Endothelial cell of umbilical vein (primary cell): ENCODE results near the gene ZDHHC18. TPM values are rescaled to one million over a fixed set of nuclear protein-coding genes. Genes with fewer than 3 reads are reported as not detected.

Experiments used
- BruUV-seq: library from RNA; stranded (reverse); fragments of 400-500 nt; replicated peaks from 2 replicates; lab custom pipeline; 2021; lab: Mats Ljungman, UMichigan
- CTCF ChIA-PET: fragments of 300-600, 350-600 bp; sonication (Branson Sonifier 250); formaldehyde crosslinking; loops from one replicate; lab custom pipeline; 2021; ENCODE audit warnings: antibody characterized with exemption, inconsistent platforms; lab: Charles Lee
- POLR2A ChIA-PET: fragments of 300-600, 350-600 bp; sonication (Branson Sonifier 250); formaldehyde crosslinking; loops from one replicate; lab custom pipeline; 2021; ENCODE audit warnings: antibody characterized with exemption, inconsistent platforms; lab: Charles Lee
- DNase-seq: peaks from one replicate; pipeline ENCODE4 v3.0.0-alpha.2; 2011; ENCODE audit warnings: low read depth, low spot score
- FAIRE-seq: peaks from 2 replicates; lab custom pipeline; 2011; peaks lifted over from hg19 to GRCh38; lab: Jason Lieb, UNC
- H2AFZ ChIP-seq: 2 replicates; pipeline ENCODE4 v1.6.0; 2012; ENCODE audit warnings: low read depth, low read length, control low read depth, inconsistent platforms
- H3K27ac ChIP-seq: 2 replicates; pipeline ENCODE4 v1.5.1; 2011; ENCODE audit warnings: low read depth, mild to moderate bottlenecking, control low read depth, low read length, moderate library complexity; ENCODE audit not compliant: insufficient read depth
- H3K27me3 ChIP-seq, 2 experiments: 2 replicates each; pipeline versions ENCODE4 v1.6.0 to v1.6.1; 2011; ENCODE audit warnings: low read length in 2 of 2, mixed read lengths in 1 of 2; ENCODE audit not compliant: control insufficient read depth in 2 of 2, insufficient read depth in 2 of 2
- H3K36me3 ChIP-seq, 2 experiments: 2 replicates in 1 of 2; 3 replicates in 1 of 2; pipeline ENCODE4 v1.5.1; 2011; ENCODE audit warnings: low read length in 2 of 2, mild to moderate bottlenecking in 1 of 2, moderate library complexity in 1 of 2; ENCODE audit not compliant: control insufficient read depth in 2 of 2, insufficient read depth in 2 of 2; ENCODE audit errors: extremely low read depth in 1 of 2
- H3K4me1 ChIP-seq: 3 replicates; pipeline ENCODE4 v1.5.1; 2011; ENCODE audit warnings: mild to moderate bottlenecking, low read length; ENCODE audit not compliant: control insufficient read depth, insufficient read depth; ENCODE audit errors: extremely low read depth
- H3K4me2 ChIP-seq: 2 replicates; pipeline ENCODE4 v1.6.1; 2011; ENCODE audit warnings: low read length, control low read depth, mixed read lengths; ENCODE audit not compliant: insufficient read depth
- H3K4me3 ChIP-seq, 3 experiments: fragments of 200-600 bp in 1 of 3; sonication (generic), shearing (Covaris generic) in 1 of 3; replicated peaks in 1 of 3; 2 replicates each; pipeline ENCODE4 v1.5.1; 2011 to 2016; ENCODE audit warnings: control low read depth in 3 of 3, low read length in 3 of 3, mild to moderate bottlenecking in 2 of 3, inconsistent platforms in 1 of 3, low read depth in 1 of 3, moderate library complexity in 1 of 3; ENCODE audit not compliant: insufficient read depth in 1 of 3
- H3K79me2 ChIP-seq: 2 replicates; pipeline ENCODE4 v1.6.0; 2012; ENCODE audit warnings: low read length, inconsistent platforms; ENCODE audit not compliant: control insufficient read depth, insufficient read depth
- H3K9ac ChIP-seq: replicated peaks from 2 replicates; pipeline ENCODE3; 2011; ENCODE audit warnings: low read length, control low read depth; ENCODE audit not compliant: insufficient read depth; ENCODE audit errors: extremely low read depth
- H3K9me1 ChIP-seq: replicated peaks from 3 replicates; pipeline ENCODE4 v1.6.0; 2011; ENCODE audit warnings: mild to moderate bottlenecking, low read length; ENCODE audit not compliant: control insufficient read depth, insufficient read depth; ENCODE audit errors: extremely low read depth
- H3K9me3 ChIP-seq: replicated peaks from 2 replicates; pipeline ENCODE4 v1.5.1; 2012; ENCODE audit warnings: low read length, inconsistent platforms; ENCODE audit not compliant: control insufficient read depth, insufficient read depth
- H4K20me1 ChIP-seq: replicated peaks from 2 replicates; pipeline ENCODE3; 2011; ENCODE audit warnings: mild to moderate bottlenecking, low read length; ENCODE audit not compliant: control insufficient read depth, insufficient read depth; ENCODE audit errors: extremely low read depth
- EZH2 ChIP-seq: IDR thresholded peaks from 2 replicates; pipeline ENCODE4 v1.6.1; 2012; ENCODE audit warnings: borderline replicate concordance, low read depth, mild to moderate bottlenecking, moderate library complexity, low read length, inconsistent platforms; ENCODE audit not compliant: severe bottlenecking
- FOS ChIP-seq: IDR thresholded peaks from 2 replicates; pipeline ENCODE4 v1.6.1; 2011; ENCODE audit warnings: mild to moderate bottlenecking, low read length, moderate library complexity, borderline replicate concordance; ENCODE audit not compliant: insufficient read depth
- GATA2 ChIP-seq: IDR thresholded peaks from 2 replicates; pipeline ENCODE4 v1.7.0; 2011; ENCODE audit warnings: low read depth, mild to moderate bottlenecking, moderate library complexity, mixed read lengths, low read length; ENCODE audit not compliant: insufficient read length, insufficient read depth
- JUN ChIP-seq: IDR thresholded peaks from 2 replicates; pipeline ENCODE4 v1.6.1; 2011; ENCODE audit warnings: borderline replicate concordance, low read depth; ENCODE audit not compliant: insufficient read length, insufficient read depth
- MYC ChIP-seq: IDR thresholded peaks from one replicate; pipeline ENCODE4 v1.6.1; 2011; ENCODE audit warnings: mild to moderate bottlenecking, low read depth, low read length
- POLR2A ChIP-seq: IDR thresholded peaks from 2 replicates; pipeline ENCODE4 v1.6.1; 2012; ENCODE audit warnings: low read depth, mild to moderate bottlenecking, control low read depth, low read length
- POLR2AphosphoS5 ChIP-seq: IDR thresholded peaks from 2 replicates; pipeline ENCODE4 v1.6.1; 2012; ENCODE audit warnings: low read depth, mild to moderate bottlenecking, control low read depth, low read length, moderate library complexity; ENCODE audit not compliant: insufficient read depth
- dilution Hi-C: fragments of 300-500 bp; cut with MboI; formaldehyde crosslinking; loops from one replicate; pipeline ENCODE4 v1.15.0; 2019; ENCODE audit warnings: low sequenced_read_pairs; ENCODE audit not compliant: extremely low pct_ligation_motif_present
- intact Hi-C: fragments of 100-400 bp; cut with micrococcal nuclease; formaldehyde crosslinking; loops from one replicate; pipeline ENCODE4 v1.10.0; 2022
- polyA plus RNA-seq, 4 experiments: library from polyadenylated mRNA; depleted of rRNA in 3 of 4; stranded (reverse) in 3 of 4; unstranded in 1 of 4; fragments of >200 nt; gene quantifications; 2 replicates each; pipeline versions ENCODE4 v1.2.1 to v1.2.3, GENCODE V29; 2011 to 2012; ENCODE audit warnings: missing spikeins in 1 of 4
- total RNA-seq: library from RNA; stranded (reverse); gene quantifications from 2 replicates; pipeline ENCODE4 v1.2.3, GENCODE V29; 2021
- TF ChIP-seq, protein P1 (sequence below), 2 donors: IDR thresholded peaks; 1 replicate in 1 of 2; 2 replicates in 1 of 2; pipeline ENCODE4 v1.5.1; 2011; ENCODE audit warnings: low read length in 2 of 2, mild to moderate bottlenecking in 2 of 2, moderate library complexity in 2 of 2, control low read depth in 1 of 2, inconsistent platforms in 1 of 2, low read depth in 1 of 2; ENCODE audit not compliant: insufficient read depth in 1 of 2; ENCODE audit errors: extremely low read depth in 1 of 2
- TF ChIP-seq, protein P2 (sequence below): IDR thresholded peaks from 2 replicates; pipeline ENCODE4 v1.6.1; 2011; ENCODE audit not compliant: insufficient read depth, insufficient read length

Gene ZDHHC18
- total and polyA plus RNA-seq, 2 donors (not counting 3 experiments of a cell fraction or from before 2014, with no cell fraction given), result 25.2 to 48.2 TPM

DNA sequence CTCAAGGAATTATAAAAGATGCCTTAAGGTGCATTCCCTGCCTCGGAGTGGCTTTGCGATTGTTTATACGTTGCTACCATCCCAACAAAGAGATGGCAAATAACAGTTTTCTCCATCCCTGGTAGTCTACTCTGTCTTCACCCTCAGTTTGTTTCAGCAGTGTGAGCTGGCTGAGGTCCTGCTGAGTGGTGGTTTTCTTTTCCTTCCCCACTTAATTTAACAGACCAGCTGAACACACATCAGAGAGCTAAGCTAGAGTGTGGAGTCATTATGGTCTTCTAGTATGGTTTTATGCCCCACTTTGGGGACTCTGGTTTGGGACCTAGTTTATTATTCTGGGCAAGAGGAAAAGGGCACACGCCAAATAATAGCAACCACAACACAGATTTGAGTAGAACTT, 36.6 kb upstream of the ZDHHC18 start:
- FAIRE-seq (no peak), DNase-seq (no peak)
- no peak overlapping the region for H3K9ac ChIP-seq
- intact Hi-C loops (loop anchor here (1.0 to 2.0 kb wide), 5 partner anchors 67 to 289 kb away; no protein-coding TSS in a partner anchor), dilution Hi-C loops (loop anchor here (5.0 kb wide), 1 partner anchor 88 kb away; no protein-coding TSS in a partner anchor)
- H3K79me2 ChIP-seq, result no peaks in the 10 kb centered on the region
- no peaks in the 10 kb centered on the region for H3K27me3 ChIP-seq
- ChIA-PET POLR2A (interaction anchor here (1.1 kb wide), 1 partner anchor 98 kb away, joined by 4 read pairs; no protein-coding TSS in a partner anchor), CTCF (interaction anchor here (0.9 to 9.4 kb wide), 19 partner anchors 10 to 289 kb away, joined by 3 to 428 read pairs (median 9); partner anchors contain the start of gene ARID1A)
- no peaks in the 10 kb centered on the region for H3K9me1 ChIP-seq
- no peak overlapping the region for H2AFZ ChIP-seq
- peaks cover 0 to 6% of the 10 kb centered on the region in 2 experiments for H3K36me3 ChIP-seq
- H3K9me3 ChIP-seq, result no peaks in the 10 kb centered on the region
- peaks cover 38% of the 10 kb centered on the region for H3K4me1 ChIP-seq
- no peak overlapping the region for H3K4me2 ChIP-seq
- no peak overlapping the region for H3K27ac ChIP-seq
- no peak overlapping the region for H3K4me3 ChIP-seq
- no peaks in the 10 kb centered on the region for H4K20me1 ChIP-seq
- BruUV-seq, result no TSS peak
- no peak for TF ChIP-seq MYC
- TF ChIP-seq, protein P1, sequence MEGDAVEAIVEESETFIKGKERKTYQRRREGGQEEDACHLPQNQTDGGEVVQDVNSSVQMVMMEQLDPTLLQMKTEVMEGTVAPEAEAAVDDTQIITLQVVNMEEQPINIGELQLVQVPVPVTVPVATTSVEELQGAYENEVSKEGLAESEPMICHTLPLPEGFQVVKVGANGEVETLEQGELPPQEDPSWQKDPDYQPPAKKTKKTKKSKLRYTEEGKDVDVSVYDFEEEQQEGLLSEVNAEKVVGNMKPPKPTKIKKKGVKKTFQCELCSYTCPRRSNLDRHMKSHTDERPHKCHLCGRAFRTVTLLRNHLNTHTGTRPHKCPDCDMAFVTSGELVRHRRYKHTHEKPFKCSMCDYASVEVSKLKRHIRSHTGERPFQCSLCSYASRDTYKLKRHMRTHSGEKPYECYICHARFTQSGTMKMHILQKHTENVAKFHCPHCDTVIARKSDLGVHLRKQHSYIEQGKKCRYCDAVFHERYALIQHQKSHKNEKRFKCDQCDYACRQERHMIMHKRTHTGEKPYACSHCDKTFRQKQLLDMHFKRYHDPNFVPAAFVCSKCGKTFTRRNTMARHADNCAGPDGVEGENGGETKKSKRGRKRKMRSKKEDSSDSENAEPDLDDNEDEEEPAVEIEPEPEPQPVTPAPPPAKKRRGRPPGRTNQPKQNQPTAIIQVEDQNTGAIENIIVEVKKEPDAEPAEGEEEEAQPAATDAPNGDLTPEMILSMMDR (IDR thresholded peaks at IDR 0.05; ENCODE audit: extremely low read depth in 1 of 2, insufficient read depth in 1 of 2, low read depth in 1 of 2, low read length in 2 of 2), result no peak
- TF ChIP-seq POLR2AphosphoS5, result no peak
- TF ChIP-seq GATA2, result no peak
- no peak for TF ChIP-seq JUN
- TF ChIP-seq EZH2, result no peak
- TF ChIP-seq FOS, result no peak
- TF ChIP-seq POLR2A, result no peak
- TF ChIP-seq, protein P2, sequence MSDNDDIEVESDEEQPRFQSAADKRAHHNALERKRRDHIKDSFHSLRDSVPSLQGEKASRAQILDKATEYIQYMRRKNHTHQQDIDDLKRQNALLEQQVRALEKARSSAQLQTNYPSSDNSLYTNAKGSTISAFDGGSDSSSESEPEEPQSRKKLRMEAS, result no peak
